DMS114 treated with DMSO at 0.1 percent for 48 hours (cell line): ENCODE data around the gene STRADA.

Source experiments
- DNase-seq: peaks from one replicate; lab custom pipeline; 2025; ENCODE audit not compliant: unreplicated experiment; lab: John Stamatoyannopoulos, UW

STRADA gene

GRCh38 chr17:63686138-63686685, 55.4 kb downstream of the STRADA start:
- no peak for DNase-seq

- no peak for DNase-seq
Observed at GRCh38 chr17:63685578-63685977, 56.0 kb downstream of the STRADA start.

GRCh38 chr17:63685041-63685440, 56.6 kb downstream of the STRADA start:
- no peak for DNase-seq

- DNase-seq, result no peak
Observed at GRCh38 chr17:63682981-63683380, 58.6 kb downstream of the STRADA start.

GRCh38 chr17:63682441-63682840, 59.2 kb downstream of the STRADA start:
- DNase-seq, result no peak

GRCh38 chr17:63681530-63681929, 60.1 kb downstream of the STRADA start:
- no peak for DNase-seq

- DNase-seq, result no peak
Observed at GRCh38 chr17:63680700-63681099, 60.9 kb downstream of the STRADA start.

GRCh38 chr17:63679214-63679613, 62.4 kb downstream of the STRADA start:
- no peak for DNase-seq

GRCh38 chr17:63676584-63676983, 65.0 kb downstream of the STRADA start:
- DNase-seq, result no peak

- no peak for DNase-seq
Observed at GRCh38 chr17:63675607-63676546, 65.7 kb downstream of the STRADA start.

- DNase-seq, result no peak
Observed at GRCh38 chr17:63675231-63675606, 66.4 kb downstream of the STRADA start.

GRCh38 chr17:63672856-63673255, 68.7 kb downstream of the STRADA start:
- DNase-seq, result no peak

GRCh38 chr17:63665527-63666214, 75.9 kb downstream of the STRADA start:
- no peak for DNase-seq

- no peak for DNase-seq
Observed at GRCh38 chr17:63659850-63660249, 81.7 kb downstream of the STRADA start.

GRCh38 chr17:63658366-63658765, 83.2 kb downstream of the STRADA start:
- no peak for DNase-seq

GRCh38 chr17:63657786-63658185, 83.8 kb downstream of the STRADA start:
- no peak for DNase-seq

- no peak for DNase-seq
Observed at GRCh38 chr17:63653050-63653449, 88.5 kb downstream of the STRADA start.
